Stimulated activated CD4-positive, alpha-beta T cell treated with anti-CD3 and anti-CD28 coated beads, Interleukin-4, amount 100 ng/mL, for 24 hours (primary cell): Measurements from ENCODE around the gene CHMP6.
"Not testable (repeated sequence)": the region's sequence is repeated elsewhere in the genome, so short reads cannot be mapped to it uniquely, and the experiment has no call there.

ENCODE experiments used
- DNase-seq: peaks from one replicate; pipeline ENCODE4 v3.0.0-alpha.2; 2020

Gene CHMP6

DNA sequence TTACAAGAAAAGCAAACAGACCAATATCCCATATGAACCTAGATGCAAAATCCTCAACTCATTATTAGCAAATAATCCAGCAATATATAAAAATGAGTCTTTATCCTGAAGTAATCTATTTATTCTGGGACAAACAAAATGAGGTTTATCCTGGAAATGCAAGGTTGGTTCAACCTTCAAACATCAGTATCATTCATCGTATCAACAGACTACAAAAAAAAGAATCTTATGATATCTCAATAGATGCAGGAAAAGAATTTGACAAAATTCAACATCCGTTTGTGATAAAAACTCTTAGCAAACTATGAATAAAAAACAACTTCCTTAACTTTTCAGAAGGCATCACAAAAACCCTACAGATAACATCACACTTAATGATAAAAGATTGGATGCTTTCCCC is 24.9 kb downstream of the CHMP6 start:
- no peak for DNase-seq

DNA sequence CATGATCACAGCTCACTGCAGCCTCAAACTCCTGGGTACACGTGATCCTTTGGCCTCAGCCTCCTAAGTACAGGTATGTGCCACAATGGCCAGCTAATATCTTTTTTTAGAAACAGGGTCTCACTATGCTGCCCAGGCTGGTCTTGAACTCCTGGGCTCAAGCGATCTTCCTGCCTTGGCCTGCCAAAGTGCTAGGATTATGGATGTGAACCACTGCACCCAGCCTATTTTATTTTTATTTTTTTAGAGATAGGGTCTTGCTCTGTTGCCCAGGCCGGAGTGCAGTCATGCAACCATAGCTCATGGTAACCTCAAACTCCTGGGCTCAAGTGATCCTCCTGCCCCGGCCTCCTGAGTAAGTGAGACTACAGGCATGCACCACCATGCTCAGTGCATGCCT is 25.7 kb downstream of the CHMP6 start:
- DNase-seq, result not testable (repeated sequence)

DNA sequence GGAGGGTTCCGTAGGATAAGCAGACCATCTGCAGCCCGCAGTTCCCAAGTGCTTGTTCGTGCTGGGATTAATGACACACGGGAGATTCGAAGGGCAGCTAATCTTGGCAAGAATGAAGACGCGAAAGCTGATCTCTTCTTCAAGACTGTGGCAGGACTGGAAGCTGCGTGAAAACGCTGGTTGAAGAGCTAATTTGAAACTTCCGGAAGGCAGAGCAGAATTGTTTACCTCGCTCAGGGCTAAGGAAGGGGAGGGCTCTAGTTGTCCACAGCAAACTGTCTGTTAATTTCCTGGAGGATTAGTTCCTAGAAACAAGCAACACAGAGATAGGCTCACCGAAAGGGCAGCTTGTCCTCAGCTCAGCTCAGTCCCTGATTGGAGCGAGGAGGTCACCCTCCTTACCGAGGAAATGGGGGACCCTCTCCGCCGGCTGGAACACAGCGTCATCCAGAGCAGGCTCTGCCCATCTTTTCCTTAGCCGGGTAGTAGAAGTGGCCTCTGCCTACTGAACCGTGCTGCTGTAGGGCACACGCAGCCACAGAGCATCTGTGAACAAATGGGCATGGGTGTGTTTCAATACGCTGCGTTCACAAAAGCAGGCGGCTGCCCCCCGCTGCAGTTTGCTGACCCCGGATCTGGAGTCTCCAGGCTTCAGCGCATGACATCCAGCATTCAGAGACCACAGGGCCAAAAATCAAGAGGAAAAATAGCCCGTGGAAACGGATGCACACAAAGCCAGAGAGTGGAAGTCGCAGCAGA is 26.6 kb downstream of the CHMP6 start:
- no peak for DNase-seq

DNA sequence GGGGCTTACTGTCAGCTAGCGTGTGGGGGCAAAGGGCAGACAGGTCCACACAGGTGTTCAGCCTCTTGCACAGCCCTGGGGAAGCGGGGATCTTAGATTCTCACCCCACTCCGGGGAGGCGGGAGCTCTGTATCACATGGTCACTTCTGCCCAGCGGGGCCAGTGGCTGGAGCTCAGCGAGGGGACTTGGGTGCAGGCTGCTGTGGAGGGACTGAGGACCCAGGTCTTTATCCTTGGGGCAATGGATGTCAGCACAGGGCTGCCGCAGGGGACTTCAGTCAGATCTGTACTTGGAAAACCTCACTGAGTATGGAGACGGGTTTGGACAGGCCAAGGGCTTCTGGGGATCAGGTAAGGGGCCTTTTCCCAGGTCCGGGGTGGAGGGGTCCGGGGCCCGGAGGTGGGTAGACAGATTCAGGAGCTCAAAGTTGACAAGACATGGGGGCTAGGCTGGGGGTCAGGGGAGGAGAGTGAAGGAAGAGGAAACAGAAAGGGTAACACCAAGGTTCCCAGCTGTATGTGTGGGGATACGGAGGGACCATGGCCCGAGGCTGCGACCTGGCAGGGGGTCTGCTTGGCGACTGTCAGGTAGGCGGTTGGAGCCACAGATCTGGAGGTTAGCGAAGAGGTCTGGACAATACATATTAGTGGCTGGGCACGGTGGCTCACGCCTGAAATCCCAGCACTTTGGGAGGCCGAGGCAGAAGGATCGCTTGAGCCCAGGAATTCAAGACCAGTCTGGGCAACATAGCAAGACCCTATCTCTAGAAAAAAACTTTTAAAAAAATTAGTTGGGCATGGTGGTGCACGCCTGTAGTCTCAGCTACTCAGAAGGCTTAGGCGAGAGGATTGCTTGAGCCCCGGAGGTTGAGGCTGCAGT is 28.2 kb downstream of the CHMP6 start:
- no peak for DNase-seq

DNA sequence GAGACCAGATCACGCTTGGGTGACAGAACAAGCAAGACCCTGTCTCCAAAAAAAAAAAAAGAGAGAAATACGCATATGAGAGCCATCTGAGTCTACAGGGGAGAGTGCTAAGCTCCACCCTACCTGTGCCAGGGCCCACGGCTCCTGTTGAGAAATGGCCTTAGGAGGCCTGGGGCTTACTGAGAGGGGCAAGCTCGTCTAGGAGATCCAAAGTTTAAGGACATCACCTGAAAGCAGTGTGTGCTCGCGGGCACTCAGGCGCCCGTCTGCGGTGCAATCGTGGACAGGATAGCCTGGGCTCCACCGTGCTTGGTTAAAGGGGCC is 28.8 kb downstream of the CHMP6 start:
- no peak for DNase-seq

DNA sequence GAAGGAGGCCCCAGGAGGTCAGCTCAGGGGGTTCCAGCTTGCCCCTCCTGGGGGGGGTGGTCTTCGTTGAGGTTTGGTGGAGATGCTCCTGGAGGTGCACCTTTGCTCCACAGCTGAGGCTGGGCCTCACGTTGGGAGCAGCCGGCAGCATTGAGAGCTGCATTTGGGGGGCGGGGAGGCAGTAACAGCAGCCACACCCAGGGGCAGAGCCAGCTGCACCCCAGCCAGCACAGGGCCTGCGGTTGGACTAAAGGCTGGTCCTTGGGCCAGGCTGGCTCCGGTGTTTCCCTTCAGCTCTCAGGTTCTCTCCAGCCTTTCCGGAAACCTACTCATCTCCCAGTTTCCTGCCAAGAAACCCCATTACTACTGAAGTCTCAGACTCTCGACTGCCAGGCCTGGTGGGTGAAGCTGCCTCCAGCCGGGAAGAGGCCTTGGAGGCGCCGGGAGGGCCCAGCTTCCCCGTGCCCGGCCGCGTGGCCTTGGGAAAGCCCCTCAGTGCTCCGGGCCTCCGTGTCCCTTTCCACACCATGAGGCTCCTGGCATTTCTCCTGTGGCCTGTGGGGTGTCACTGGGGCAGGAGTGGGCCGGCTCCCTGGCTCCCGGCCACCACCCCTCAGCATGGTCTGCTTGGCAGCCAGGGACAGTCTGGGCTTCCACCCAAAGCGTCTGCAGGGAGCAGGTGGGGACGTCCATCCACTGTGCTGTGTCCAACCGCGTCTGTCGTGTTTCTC is 29.3 kb downstream of the CHMP6 start:
- DNase-seq, result no peak

DNA sequence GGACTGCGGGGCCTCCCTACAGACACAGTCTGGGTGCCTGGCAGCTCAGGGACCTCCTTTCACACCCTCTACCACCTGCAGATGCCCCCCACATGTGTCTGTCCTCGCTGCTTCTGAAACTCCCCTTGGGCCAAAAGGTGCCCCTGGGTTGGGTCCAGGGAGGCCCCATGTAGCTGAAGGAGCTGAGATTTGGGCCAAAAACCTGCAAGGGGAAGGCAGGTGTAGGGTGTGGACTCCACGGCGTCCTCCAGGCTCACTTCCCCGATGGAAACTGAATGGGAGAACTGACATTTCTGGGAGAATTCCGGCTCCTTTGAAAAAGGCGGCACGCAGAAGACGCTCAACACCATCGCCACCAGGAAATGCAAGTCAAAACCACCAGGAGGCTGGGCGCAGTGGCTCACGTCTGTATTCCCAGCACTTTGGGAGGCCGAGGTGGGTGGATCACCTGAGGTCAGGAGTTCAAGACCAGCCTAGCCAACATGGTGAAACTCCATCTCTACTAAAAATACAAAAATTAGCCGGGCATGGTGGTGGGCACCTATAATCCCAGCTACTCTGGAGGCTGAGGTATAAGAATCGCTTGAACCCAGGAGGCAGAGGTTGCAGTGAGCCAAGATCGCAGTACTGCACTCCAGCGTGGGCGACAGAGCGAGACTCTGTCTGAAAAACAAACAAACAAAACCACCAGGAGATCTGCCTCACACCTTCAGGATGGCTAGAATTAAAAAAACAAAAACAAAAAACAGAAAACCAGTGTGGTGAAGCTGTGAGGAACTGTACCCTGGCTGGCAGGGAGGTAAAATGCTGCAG is 30.1 kb downstream of the CHMP6 start:
- no peak for DNase-seq

DNA sequence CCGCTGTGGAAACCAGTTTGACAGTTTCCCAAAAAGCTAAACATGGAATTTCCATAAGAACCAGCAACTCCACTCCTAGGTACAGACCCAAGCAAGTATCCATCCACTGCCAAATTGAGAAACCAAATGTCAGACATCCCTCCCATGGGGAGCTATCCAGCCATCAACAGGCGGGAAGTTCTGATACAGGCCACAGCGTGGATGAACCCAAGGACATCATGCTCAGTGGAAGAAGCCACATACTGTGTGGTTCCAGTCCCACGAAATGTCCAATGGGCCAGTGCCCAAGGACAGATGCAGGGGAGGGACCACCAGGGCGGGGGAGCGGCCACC is 30.7 kb downstream of the CHMP6 start:
- DNase-seq, result no peak

DNA sequence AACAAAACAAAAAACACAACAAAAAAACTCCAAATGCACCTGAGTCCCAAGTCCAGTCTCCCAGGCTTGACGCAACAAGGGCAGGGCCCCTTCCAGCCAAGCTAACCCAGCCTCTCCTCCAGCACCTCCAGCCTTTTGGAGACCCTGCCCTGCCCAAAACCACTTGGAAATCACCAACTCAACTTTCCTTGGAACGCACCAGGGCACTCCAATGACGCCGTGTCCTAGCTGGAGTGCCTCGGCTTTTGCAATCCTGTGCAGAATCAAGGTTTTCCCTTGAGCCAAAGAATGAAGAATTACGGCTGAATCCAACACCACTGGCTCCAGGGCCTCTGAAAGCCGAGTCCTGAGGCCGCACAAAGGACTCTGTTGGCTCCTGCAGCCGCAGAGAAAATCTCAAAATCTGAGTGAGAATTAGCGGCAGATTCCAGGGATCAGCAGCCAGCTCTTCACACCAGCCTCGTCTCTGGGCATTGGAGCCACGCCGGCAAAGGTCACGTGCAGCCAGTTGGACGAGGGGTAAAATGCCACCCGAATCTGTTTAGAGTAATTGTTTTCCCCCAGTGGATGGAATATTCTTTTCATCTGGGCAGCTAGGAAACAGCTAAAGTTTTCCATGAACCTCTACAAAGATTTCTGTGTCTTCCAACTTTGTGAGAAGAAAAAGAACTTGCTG is 33.6 kb downstream of the CHMP6 start:
- DNase-seq, result no peak

DNA sequence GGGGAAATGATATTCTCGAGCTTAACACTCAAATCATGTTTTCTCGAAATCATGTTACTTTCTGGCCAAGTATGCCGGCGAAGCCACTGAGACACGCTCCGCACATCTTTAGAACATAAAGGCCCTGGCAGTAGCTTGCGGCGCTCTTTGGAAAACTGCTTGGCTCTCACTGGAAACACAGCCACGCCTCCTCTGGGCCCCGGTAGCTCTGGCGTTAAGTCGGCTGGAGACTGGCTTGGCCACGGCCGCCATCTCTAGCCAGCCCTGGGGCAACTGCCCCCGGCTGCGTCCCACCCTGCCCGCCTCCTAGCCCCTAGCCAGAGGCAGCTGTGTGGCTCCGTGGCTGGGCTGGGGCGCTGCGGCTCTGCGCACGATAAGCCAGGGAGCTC is 34.1 kb downstream of the CHMP6 start:
- no peak for DNase-seq

DNA sequence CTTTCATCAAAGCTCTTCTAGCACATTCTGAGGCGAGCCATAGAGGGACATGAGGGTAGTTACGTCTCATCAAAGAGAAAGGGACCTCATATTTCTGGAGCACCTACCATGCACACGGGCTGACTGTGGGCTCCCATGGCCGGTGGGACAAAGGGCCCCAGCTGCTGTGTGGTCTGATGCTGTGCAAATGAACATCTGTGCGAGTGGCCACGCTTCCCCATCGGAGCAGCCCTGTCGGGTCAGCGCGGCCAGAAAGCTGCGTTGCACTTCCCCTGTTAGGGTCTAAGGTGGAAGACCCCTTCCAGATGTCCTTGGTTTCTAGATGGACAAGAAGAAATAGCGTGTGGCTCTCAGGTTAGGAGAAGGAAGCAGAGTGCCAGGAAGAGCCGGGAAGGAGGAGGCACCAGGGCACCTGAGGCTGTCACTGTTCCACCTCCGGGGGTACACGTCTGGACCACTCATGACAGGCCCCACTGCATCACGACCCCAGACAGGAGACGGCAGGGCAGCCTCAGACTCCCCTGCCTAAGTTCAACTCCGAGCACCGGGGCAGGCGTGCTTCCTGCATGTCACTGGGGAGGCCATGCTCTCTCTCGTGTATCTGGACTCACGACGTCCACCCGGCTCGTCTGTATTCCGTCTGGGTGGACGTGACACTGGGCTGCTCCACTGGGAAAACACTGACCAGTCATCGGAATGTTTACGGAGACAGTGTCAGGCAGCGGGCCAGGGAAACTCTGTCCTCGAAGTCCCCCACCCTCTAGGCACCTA is 34.8 kb downstream of the CHMP6 start:
- DNase-seq, result no peak

DNA sequence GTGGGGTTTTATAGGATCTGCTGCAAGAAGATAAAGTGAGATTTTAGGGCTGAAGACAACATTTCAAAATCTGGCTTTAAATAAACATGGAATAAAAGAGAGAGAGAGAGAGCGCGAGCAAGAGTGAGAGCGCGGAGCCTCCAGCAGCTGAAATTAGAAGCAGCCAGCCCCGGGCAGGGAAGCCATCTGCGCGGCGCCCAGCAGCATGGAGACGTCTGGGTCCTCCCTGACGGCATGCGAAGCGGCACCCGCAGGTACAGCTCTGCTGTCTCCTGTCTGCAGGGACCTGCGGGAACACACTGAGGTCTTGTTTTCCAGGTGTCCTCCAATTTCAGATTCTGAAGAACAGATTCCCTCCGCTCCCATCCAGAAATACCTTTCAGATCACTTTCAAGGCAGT is 35.4 kb downstream of the CHMP6 start:
- no peak for DNase-seq

DNA sequence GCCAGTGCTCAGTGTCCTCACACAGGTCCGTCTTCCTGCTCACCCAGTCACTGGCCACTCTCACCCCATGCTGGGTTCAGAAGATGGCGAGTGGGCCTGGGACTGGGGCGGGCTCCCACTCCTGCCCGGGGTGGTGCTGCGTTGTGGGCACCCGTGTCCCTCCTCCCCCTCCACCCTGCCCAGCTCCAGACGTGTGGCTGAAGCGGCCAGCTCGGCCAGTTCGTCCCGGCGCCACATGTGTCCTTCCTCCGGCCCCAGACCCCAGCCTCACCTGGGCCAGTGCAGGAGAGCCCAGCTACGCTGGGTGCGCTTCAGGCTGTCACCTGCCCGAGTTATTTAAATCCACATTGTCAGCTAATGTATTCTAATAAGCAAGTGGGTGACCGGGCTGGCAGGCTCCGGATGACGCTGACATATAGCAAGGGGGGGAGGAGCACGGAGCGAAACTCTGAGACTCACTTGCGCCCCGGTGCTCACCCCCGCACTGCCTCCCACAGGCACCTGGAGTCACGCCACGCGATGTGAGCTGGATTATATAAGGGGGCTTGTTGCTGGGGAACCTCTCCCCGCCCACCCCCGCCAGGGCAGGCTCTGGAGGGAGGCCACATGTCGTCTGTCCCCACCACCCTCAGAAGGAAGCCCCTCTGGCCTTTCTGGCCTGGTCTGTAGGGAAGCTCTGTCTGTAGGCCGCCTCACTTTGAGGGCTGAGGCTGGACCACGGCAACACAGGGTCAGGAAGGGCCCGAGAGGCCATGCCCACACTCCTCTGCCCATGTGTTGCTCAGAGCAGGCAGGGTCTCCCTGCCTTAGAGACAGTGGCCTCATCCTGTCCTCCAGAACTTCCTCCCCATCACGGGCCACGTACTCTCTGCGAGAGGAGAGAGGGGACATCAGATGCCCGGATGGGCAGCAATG is 36.2 kb downstream of the CHMP6 start:
- peak; percentile 33 for DNase-seq

DNA sequence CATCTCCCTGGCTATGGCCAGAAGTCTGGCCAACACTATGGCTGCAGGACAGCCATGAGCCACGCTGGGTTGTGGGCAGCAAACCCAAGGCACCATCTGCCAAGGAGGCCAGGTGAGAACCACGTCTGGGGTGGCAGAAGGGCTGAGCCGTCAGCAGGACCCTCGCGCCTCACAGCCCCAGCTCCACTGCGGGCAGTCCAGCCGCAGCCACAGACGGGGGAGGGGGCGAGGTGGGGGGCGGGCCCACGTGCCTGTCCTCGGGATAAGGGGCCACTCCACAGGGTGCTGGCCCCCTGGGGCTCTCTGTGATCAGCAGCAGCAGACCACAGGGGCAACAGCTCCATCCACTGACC is 36.8 kb downstream of the CHMP6 start:
- DNase-seq, result no peak

DNA sequence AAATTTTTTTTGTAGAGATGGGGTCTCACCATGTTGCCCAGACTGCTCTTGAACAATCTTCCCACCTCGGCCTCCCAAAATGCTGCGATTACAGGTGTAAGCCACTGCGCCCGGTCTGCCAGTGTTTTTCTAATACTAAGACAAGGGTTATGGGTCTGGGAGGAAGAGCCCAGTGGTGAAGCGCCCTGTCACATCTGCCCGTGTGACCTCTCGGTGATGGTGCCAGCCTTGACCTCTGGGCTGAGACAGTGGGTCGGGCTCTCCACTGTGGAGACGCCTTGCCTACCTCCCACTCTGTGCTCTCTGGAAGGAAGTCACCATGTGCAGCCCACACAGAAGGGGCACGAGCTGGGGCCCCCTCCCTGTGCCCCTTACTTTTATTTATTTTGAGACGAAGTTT is 38.2 kb downstream of the CHMP6 start:
- DNase-seq, result no peak

DNA sequence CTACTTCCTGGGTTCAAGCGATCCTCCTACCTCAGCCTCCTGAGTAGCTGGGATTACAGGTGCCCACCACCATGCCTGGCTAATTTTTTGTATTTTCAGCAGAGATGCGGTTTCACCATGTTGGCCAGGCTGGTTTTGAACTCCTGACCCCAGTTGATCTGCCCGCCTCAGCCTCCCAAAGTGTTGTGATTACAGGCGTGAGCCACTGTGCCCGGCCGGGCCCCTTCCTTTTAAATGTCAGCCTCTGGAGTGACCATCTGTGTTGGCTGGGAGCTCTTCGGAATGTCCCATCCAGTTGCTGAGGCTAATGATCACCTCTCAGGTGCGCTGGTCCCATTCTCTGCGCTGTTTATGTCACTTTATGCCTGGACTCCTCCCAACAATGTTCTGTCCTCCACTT is 38.7 kb downstream of the CHMP6 start:
- not testable (repeated sequence) for DNase-seq

DNA sequence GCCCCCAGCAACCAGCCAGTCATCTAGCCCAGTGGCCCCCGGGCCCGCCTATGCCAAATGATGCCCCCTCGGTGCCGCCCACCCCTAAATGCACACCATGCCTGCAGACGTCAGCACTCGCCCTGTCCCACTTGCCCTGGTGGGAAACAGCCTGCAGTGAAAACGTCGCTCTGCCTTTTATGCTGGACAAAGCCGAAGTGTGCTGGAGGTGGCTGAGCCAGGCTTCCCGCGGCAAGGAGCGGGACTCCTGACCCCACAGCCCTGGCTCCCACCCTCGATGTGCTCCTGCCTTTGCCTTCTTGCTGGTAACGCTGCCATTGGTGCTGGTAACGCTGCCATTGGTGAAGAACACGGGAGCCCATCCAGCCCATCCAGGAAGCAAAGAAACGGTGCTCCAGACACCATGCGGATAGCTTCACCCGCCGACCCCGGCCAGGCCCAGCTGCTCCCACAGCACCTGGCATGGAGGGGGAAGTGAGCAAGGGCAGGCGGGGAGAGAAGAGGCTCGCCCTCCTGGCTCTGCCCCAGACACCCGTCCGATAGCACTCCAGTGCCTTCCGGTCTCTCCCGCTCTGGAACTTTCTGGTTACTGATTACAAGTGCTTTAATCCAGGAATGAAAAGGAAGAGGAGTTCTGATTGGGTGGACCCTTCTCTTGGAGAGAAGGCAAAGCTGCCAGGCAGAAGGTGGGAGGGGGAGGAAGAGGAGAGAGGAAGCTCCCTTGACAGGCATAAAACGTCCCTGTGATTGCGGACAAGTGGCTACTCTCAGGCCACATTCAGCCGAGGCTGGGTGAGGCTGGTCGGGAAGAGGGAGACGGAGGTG is 39.3 kb downstream of the CHMP6 start:
- no peak for DNase-seq

DNA sequence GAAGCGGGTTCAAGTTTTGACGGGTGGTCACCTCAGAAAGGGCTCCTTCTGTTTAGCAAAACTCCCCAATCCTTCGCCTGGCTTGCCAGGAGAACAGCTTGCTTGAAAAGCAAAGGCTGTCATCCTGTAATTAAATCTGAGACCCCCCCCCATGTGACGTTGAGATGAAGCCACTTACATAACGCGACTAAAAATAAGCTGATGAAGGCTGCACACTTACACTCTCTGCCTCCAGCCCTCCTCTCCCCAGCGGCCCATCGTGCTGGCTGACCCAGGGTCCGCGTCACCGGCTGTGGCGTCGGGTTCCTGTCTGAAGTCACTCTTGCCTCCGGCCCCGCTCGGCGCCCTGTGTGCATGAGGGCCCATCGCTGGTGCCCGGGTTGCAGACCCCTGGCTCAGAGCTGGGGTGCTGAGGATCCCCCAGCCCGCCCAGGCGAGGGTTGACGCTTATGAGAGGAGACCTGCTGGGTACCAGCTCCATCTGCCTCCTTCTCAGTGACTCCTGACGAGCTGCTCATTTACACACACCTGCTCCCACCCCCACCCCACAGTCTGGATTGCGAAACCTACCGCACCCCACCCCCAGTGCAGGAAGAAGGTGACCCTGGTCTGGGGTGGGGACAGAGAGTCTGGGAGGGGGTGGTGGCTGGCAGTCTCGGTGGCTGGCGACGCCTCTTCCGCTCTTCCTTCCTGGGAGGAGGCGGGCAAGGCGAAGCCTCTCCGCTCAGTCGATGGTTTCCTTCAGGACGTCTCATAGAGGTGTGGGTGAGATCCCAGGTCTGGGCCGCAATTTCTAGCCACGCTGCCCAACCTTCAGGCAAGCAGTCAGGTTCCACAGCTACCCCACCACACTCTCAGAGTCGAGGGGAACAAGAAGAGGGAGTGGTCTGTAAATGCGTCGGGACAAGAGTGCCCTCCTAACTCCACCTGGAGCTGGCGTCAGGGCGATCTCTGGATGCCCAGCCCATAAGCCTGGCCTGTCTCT is 40.2 kb downstream of the CHMP6 start:
- no peak for DNase-seq
